Endodermal cell (in vitro differentiated cells): Measurements from ENCODE around the gene CSTB. TPM values are rescaled to one million over a fixed set of nuclear protein-coding genes. Genes with fewer than 3 reads are reported as not detected.

Experiments used
- DNase-seq: peaks from one replicate; pipeline ENCODE4 v3.0.0-alpha.2; 2017
- H3K27ac ChIP-seq: 2 replicates; pipeline ENCODE4 v1.5.1; 2013; ENCODE audit warnings: mild to moderate bottlenecking, low read depth, low read length, moderate library complexity
- H3K27me3 ChIP-seq: 2 replicates; pipeline ENCODE4 v1.6.1; 2013; ENCODE audit warnings: mild to moderate bottlenecking, low read length, moderate library complexity; ENCODE audit not compliant: insufficient read depth, control insufficient read depth, poor library complexity, severe bottlenecking
- H3K36me3 ChIP-seq: 2 replicates; pipeline ENCODE4 v1.7.0; 2013; ENCODE audit warnings: mild to moderate bottlenecking, low read length, moderate library complexity; ENCODE audit not compliant: control insufficient read depth, insufficient read depth
- H3K4me1 ChIP-seq: one replicate; pipeline ENCODE4 v1.7.0; 2013; ENCODE audit warnings: low read length; ENCODE audit not compliant: control insufficient read depth, insufficient read depth
- H3K4me3 ChIP-seq: 2 replicates; pipeline ENCODE4 v1.5.1; 2013; ENCODE audit warnings: mild to moderate bottlenecking, low read length, moderate library complexity
- H3K9ac ChIP-seq: 2 replicates; pipeline ENCODE4 v1.6.1; 2013; ENCODE audit warnings: mild to moderate bottlenecking, low read length, moderate library complexity; ENCODE audit not compliant: poor library complexity, severe bottlenecking; ENCODE audit errors: extremely low read depth
- H3K9me3 ChIP-seq: 2 replicates; pipeline ENCODE4 v1.6.1; 2013; ENCODE audit warnings: mild to moderate bottlenecking, low read length, moderate library complexity; ENCODE audit not compliant: control insufficient read depth
- H3K27ac Mint-ChIP-seq: 2 replicates; pipeline ENCODE4 v1.8.0; 2020; ENCODE audit warnings: mixed read lengths
- H3K27me3 Mint-ChIP-seq: 2 replicates; pipeline ENCODE4 v1.8.0; 2021; ENCODE audit warnings: mild to moderate bottlenecking, mixed read lengths; ENCODE audit not compliant: insufficient read depth
- H3K36me3 Mint-ChIP-seq: 2 replicates; pipeline ENCODE4 v1.8.0; 2020; ENCODE audit warnings: low read depth, mixed read lengths
- H3K4me1 Mint-ChIP-seq: 2 replicates; pipeline ENCODE4 v1.8.0; 2020; ENCODE audit warnings: mixed read lengths
- H3K4me3 Mint-ChIP-seq: 2 replicates; pipeline ENCODE4 v1.8.0; 2020; ENCODE audit warnings: mild to moderate bottlenecking, moderate library complexity, mixed read lengths
- H3K9me3 Mint-ChIP-seq: 2 replicates; pipeline ENCODE4 v1.8.0; 2020; ENCODE audit warnings: mild to moderate bottlenecking, mixed read lengths
- CTCF ChIP-seq: fragments of 200-600 bp; sonication (generic); conservative IDR thresholded peaks from 2 replicates; pipeline ENCODE4 v1.5.0; 2021; ENCODE audit warnings: antibody characterized with exemption, mild to moderate bottlenecking
- WGBS, 2 experiments: methylation state at CpG; one replicate each; pipeline versions ENCODE4 v1.1.5 to v1.1.7; 2013; ENCODE audit warnings: missing lambda C conversion rate in 2 of 2, mixed read lengths in 1 of 2; ENCODE audit not compliant: insufficient coverage in 1 of 2, insufficient read length in 1 of 2; 5-methylcytosine and 5-hydroxymethylcytosine counted together
- total RNA-seq, 2 donors: library from RNA; stranded (reverse); fragmentation: NEBNext Ultra II Directional in 1 of 2; extraction: Animal tissue kit (Norgen Biotek cat#: 25700) in 1 of 2; gene quantifications; 2 replicates in 1 of 2; 3 replicates in 1 of 2; pipeline ENCODE4 v1.2.1, GENCODE V29; 2021

CSTB gene
- total RNA-seq, 2 donors from 2014 or later: 50.0 to 54.5 TPM

DNA sequence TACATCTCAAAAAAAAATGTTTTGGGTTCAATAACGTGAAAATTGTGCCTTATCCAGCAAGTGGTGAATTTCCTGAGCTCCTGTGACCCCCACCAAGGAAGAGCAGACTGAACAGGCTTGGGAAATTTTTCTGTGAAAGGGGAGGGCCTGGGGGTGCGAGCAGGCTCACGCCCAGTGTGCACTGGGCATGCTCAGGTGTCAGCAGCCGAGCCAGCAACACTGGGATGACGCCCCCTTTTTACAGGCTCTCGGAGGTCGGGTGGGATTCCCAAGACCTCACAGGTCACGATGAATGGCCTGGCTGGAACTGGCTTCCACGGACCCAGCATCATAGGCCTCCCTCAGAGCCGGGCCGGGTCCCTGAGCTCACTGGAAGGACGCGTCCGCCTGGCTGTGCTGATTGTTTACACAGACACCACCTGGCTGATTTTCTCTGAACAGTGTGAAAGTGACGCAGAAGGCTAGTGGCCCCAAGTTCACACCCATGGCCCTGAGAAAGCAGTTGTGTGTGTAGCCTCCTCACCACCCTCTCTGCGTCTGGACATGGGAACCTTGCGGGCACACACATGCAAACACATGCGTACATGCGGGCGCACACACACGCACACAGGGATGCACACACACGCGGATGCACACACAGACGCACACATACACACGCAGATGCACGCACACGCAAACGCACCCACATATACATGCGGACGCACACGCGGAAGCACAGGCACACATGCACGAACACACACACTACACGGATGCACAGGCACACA is 9.2 kb downstream of the CSTB start:
- Mint-ChIP-seq H3K36me3 (peaks cover 10% of the 10 kb centered on the region), H3K27ac (peak overlapping the region; percentile 35), H3K4me1 (peaks cover 27% of the 10 kb centered on the region), H3K27me3 (no peaks in the 10 kb centered on the region), H3K4me3 (no peak overlapping the region), H3K9me3 (no peaks in the 10 kb centered on the region)
- H3K9ac ChIP-seq: no peak overlapping the region
- TF ChIP-seq CTCF: no peak
- peaks cover 3% of the 10 kb centered on the region for H3K36me3 ChIP-seq
- H3K4me1 ChIP-seq: no peaks in the 10 kb centered on the region
- H3K27me3 ChIP-seq: no peaks in the 10 kb centered on the region
- H3K9me3 ChIP-seq: no peaks in the 10 kb centered on the region
- H3K4me3 ChIP-seq: no peak overlapping the region
- H3K27ac ChIP-seq: no peak overlapping the region
- 93 to 95% methylated on average over 32 to 34 of the region's 34 CpGs for WGBS, 2 experiments
- no peak for DNase-seq

- H3K36me3 ChIP-seq: peaks cover 3% of the 10 kb centered on the region
- H3K27ac Mint-ChIP-seq: no peak overlapping the region
- peaks cover 17% of the 10 kb centered on the region for H3K4me1 Mint-ChIP-seq
- no peak overlapping the region for H3K27ac ChIP-seq
- no peak overlapping the region for H3K4me3 Mint-ChIP-seq
- no peaks in the 10 kb centered on the region for H3K9me3 ChIP-seq
- 89 to 92% methylated on average over 19 of the region's 19 CpGs for WGBS, 2 experiments
- no peak for TF ChIP-seq CTCF
- DNase-seq: no peak
- H3K9ac ChIP-seq: no peak overlapping the region
- H3K27me3 ChIP-seq: no peaks in the 10 kb centered on the region
- H3K9me3 Mint-ChIP-seq: no peaks in the 10 kb centered on the region
- no peaks in the 10 kb centered on the region for H3K4me1 ChIP-seq
- peaks cover 17% of the 10 kb centered on the region for H3K36me3 Mint-ChIP-seq
- no peak overlapping the region for H3K4me3 ChIP-seq
- no peaks in the 10 kb centered on the region for H3K27me3 Mint-ChIP-seq
These were observed 11.3 kb downstream of the CSTB start for GRCh38 chr21:43764576-43765495.

GRCh38 chr21:43763901-43764523 is 12.1 kb downstream of the CSTB start:
- WGBS, 2 experiments: 97 to 100% methylated on average over 4 to 10 of the region's 10 CpGs
- DNase-seq: no peak
- no peak overlapping the region for H3K4me3 Mint-ChIP-seq
- H3K27me3 Mint-ChIP-seq: no peaks in the 10 kb centered on the region
- H3K36me3 Mint-ChIP-seq: peaks cover 17% of the 10 kb centered on the region
- TF ChIP-seq CTCF: no peak
- H3K9me3 Mint-ChIP-seq: no peaks in the 10 kb centered on the region
- H3K4me1 Mint-ChIP-seq: peaks cover 14% of the 10 kb centered on the region
- Histone ChIP-seq H3K4me1 (no peaks in the 10 kb centered on the region), H3K9me3 (no peaks in the 10 kb centered on the region), H3K27ac (no peak overlapping the region), H3K4me3 (no peak overlapping the region), H3K27me3 (no peaks in the 10 kb centered on the region), H3K36me3 (peaks cover 3% of the 10 kb centered on the region), H3K9ac (no peak overlapping the region)
- H3K27ac Mint-ChIP-seq: no peak overlapping the region
